HepG2 (cell line): Measurements from ENCODE around the gene PSKH1. TPM values are rescaled to one million over a fixed set of nuclear protein-coding genes. Genes with fewer than 3 reads are reported as not detected.
A peak's percentile ranks its signal among the peaks of the same experiment; 100 is the strongest.

Source experiments
- ASH2L ChIP-seq: fragments of 300-600, 200-600 bp; sonication (generic); IDR thresholded peaks from 2 replicates; pipeline ENCODE4 v1.7.0; 2017; ENCODE audit warnings: low read depth, mild to moderate bottlenecking, moderate library complexity, mixed read lengths, low read length; ENCODE audit not compliant: insufficient read length
- CBX1 ChIP-seq: IDR thresholded peaks from one replicate; pipeline ENCODE4 v1.6.1; 2016; ENCODE audit warnings: antibody characterized with exemption, low read depth
- CCDC6 ChIP-seq: sonication (generic); formaldehyde crosslinking; IDR thresholded peaks from 2 replicates; pipeline ENCODE4 v1.8.1; 2022; ENCODE audit warnings: mild to moderate bottlenecking, missing genetic modification reagents, moderate library complexity
- DMAP1 ChIP-seq: IDR thresholded peaks from 2 replicates; pipeline ENCODE4 v1.6.1; 2016
- FOXC1 ChIP-seq: sonication (generic); formaldehyde crosslinking; IDR thresholded peaks from 2 replicates; pipeline ENCODE4 v1.8.0; 2022; ENCODE audit warnings: mild to moderate bottlenecking, missing genetic modification reagents, borderline replicate concordance
- GABPA ChIP-seq, 2 experiments: IDR thresholded peaks; 2 replicates each; pipeline ENCODE4 v1.6.1; 2011 to 2016; ENCODE audit warnings: low read depth in 2 of 2, low read length in 1 of 2, missing biosample characterization in 1 of 2, missing genetic modification characterization in 1 of 2
- MXI1 ChIP-seq: IDR thresholded peaks from 3 replicates; pipeline ENCODE4 v1.6.1; 2012; ENCODE audit warnings: low read depth, low read length, inconsistent platforms, borderline replicate concordance
- PITX1 ChIP-seq: sonication (generic); formaldehyde crosslinking; IDR thresholded peaks from 2 replicates; pipeline ENCODE4 v1.5.1; 2020; ENCODE audit warnings: mild to moderate bottlenecking, missing genetic modification reagents
- PPARG ChIP-seq: conservative IDR thresholded peaks from 2 replicates; pipeline ENCODE4 v1.6.1; 2016; ENCODE audit warnings: missing biosample characterization, missing genetic modification reagents
- SAFB2 ChIP-seq: sonication (generic); formaldehyde crosslinking; IDR thresholded peaks from 2 replicates; pipeline ENCODE4 v1.5.1; 2020; ENCODE audit warnings: missing genetic modification reagents, low read depth, mild to moderate bottlenecking, borderline replicate concordance
- SSRP1 ChIP-seq: IDR thresholded peaks from 2 replicates; pipeline ENCODE4 v1.6.1; 2016; ENCODE audit warnings: control low read depth
- ZNF235 ChIP-seq: sonication (generic); formaldehyde crosslinking; IDR thresholded peaks from 2 replicates; pipeline ENCODE4 v1.8.1; 2023; ENCODE audit warnings: mild to moderate bottlenecking, missing genetic modification reagents, borderline replicate concordance
- ZNF276 ChIP-seq: sonication (generic); formaldehyde crosslinking; IDR thresholded peaks from 2 replicates; pipeline ENCODE4 v1.4.0; 2020; ENCODE audit warnings: mild to moderate bottlenecking, low read depth, missing genetic modification reagents
- ZNF296 ChIP-seq: sonication (generic); formaldehyde crosslinking; conservative IDR thresholded peaks from 2 replicates; pipeline ENCODE4 v1.5.0; 2020; ENCODE audit warnings: mild to moderate bottlenecking, missing genetic modification reagents
- ZNF30 ChIP-seq: sonication (generic); formaldehyde crosslinking; IDR thresholded peaks from 2 replicates; pipeline ENCODE4 v1.5.0; 2020; ENCODE audit warnings: mild to moderate bottlenecking, missing genetic modification reagents
- ZNF33B ChIP-seq: sonication (generic); formaldehyde crosslinking; IDR thresholded peaks from 2 replicates; pipeline ENCODE4 v1.5.1; 2020; ENCODE audit warnings: mild to moderate bottlenecking, missing genetic modification reagents
- ZNF451 ChIP-seq: sonication (generic); formaldehyde crosslinking; IDR thresholded peaks from 2 replicates; pipeline ENCODE4 v1.5.0; 2020; ENCODE audit warnings: mild to moderate bottlenecking, missing genetic modification reagents
- ZNF552 ChIP-seq: sonication (generic); formaldehyde crosslinking; IDR thresholded peaks from 2 replicates; pipeline ENCODE4 v1.9.0; 2022; ENCODE audit warnings: missing genetic modification reagents, mild to moderate bottlenecking, borderline replicate concordance
- ZNF576 ChIP-seq: sonication (generic); formaldehyde crosslinking; IDR thresholded peaks from 2 replicates; pipeline ENCODE4 v1.4.0; 2020; ENCODE audit warnings: mild to moderate bottlenecking, missing genetic modification reagents
- ZNF724P ChIP-seq: sonication (generic); formaldehyde crosslinking; IDR thresholded peaks from 2 replicates; pipeline ENCODE4 v1.8.0; 2022; ENCODE audit warnings: missing genetic modification reagents, borderline replicate concordance
- polyA plus RNA-seq, 8 experiments: library from polyadenylated mRNA; depleted of rRNA in 3 of 8; stranded (reverse) in 7 of 8; unstranded in 1 of 8; fragments of >200 nt; fragmentation: Illumina TruSeq in 4 of 8; extraction: Trizol in 4 of 8; gene quantifications; 2 replicates each; pipeline versions ENCODE4 v1.2.1 to v1.2.3, GENCODE V29; 2011 to 2016; ENCODE audit warnings: low read depth in 4 of 8, missing spikeins in 1 of 8, mixed read lengths in 1 of 8; ENCODE audit not compliant: insufficient read depth in 1 of 8
- total RNA-seq, 5 experiments: library from RNA; depleted of rRNA; stranded (reverse); fragments of >200 nt; fragmentation: Illumina TruSeq; extraction: Trizol; gene quantifications; 2 replicates each; pipeline ENCODE4 v1.2.3, GENCODE V29; 2016; ENCODE audit warnings: low read depth in 1 of 5
- TF ChIP-seq, protein P1 (sequence below): conservative IDR thresholded peaks from 2 replicates; pipeline ENCODE4 v1.6.1; 2018; ENCODE audit warnings: missing genetic modification reagents
- TF ChIP-seq, protein P2 (sequence below): sonication (generic); formaldehyde crosslinking; IDR thresholded peaks from 2 replicates; pipeline ENCODE4 v1.5.0; 2020; ENCODE audit warnings: missing genetic modification reagents, mild to moderate bottlenecking, borderline replicate concordance

Gene PSKH1
- total and polyA plus RNA-seq, 2 of the 13 experiments (the other 11 are each of a cell fraction or from before 2014, with no cell fraction given), result 8.4 to 19.1 TPM

GRCh38 chr16:67943619-67944504 lies 50.8 kb downstream of the PSKH1 start, which contains the start of gene LCAT (continued):
- TF ChIP-seq, protein P1, sequence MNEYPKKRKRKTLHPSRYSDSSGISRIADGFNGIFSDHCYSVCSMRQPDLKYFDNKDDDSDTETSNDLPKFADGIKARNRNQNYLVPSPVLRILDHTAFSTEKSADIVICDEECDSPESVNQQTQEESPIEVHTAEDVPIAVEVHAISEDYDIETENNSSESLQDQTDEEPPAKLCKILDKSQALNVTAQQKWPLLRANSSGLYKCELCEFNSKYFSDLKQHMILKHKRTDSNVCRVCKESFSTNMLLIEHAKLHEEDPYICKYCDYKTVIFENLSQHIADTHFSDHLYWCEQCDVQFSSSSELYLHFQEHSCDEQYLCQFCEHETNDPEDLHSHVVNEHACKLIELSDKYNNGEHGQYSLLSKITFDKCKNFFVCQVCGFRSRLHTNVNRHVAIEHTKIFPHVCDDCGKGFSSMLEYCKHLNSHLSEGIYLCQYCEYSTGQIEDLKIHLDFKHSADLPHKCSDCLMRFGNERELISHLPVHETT (CRISPR knock-in tag), result peak; percentile 54; the same call in 1 of the 2 replicates
- TF ChIP-seq ZNF33B (CRISPR knock-in tag), result peak; percentile 88; the same call in 1 of the 2 replicates
- TF ChIP-seq CCDC6 (CRISPR knock-in tag), result no peak
- TF ChIP-seq, protein P2, sequence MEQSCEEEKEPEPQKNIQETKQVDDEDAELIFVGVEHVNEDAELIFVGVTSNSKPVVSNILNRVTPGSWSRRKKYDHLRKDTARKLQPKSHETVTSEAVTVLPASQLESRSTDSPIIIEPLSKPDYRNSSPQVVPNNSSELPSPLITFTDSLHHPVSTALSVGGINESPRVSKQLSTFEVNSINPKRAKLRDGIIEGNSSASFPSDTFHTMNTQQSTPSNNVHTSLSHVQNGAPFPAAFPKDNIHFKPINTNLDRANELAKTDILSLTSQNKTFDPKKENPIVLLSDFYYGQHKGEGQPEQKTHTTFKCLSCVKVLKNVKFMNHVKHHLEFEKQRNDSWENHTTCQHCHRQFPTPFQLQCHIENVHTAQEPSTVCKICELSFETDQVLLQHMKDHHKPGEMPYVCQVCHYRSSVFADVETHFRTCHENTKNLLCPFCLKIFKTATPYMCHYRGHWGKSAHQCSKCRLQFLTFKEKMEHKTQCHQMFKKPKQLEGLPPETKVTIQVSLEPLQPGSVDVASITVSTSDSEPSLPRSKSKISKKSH (CRISPR knock-in tag), result no peak
- TF ChIP-seq SAFB2, result peak; percentile 33; the same call in 1 of the 2 replicates
- TF ChIP-seq ZNF552, result no peak; the same call in 1 of the 2 replicates
- TF ChIP-seq SSRP1 (CRISPR knock-in tag), result peak; percentile 84
- TF ChIP-seq FOXC1 (CRISPR knock-in tag), result no peak; the same call in 1 of the 2 replicates
- TF ChIP-seq PITX1 (CRISPR knock-in tag), result 0 out of 2 replicates have a peak, but pooled peaks have one; percentile 36
- TF ChIP-seq GABPA (IDR thresholded peaks at IDR 0.05; ENCODE audit: low read depth, low read length), result no peak
- peak; percentile 60 for TF ChIP-seq GABPA (CRISPR knock-in tag; IDR thresholded peaks at IDR 0.05; ENCODE audit: low read depth)
- 0 out of 2 replicates have a peak, but pooled peaks have one; percentile 12 for TF ChIP-seq ZNF576
- TF ChIP-seq MXI1, result peak; percentile 58; the same call in 1 of the 3 replicates
- peak; percentile 76; the same call in 1 of the 2 replicates for TF ChIP-seq ZNF451 (CRISPR knock-in tag)
- TF ChIP-seq ASH2L, result peak; percentile 72
- peak; percentile 93; the same call in 1 of the 2 replicates for TF ChIP-seq ZNF724P (CRISPR knock-in tag)
- peak; percentile 92; the same call in 1 of the 2 replicates for TF ChIP-seq ZNF235 (CRISPR knock-in tag)
- no peak for TF ChIP-seq ZNF276 (CRISPR knock-in tag)
- TF ChIP-seq DMAP1 (CRISPR knock-in tag), result no peak; the same call in 1 of the 2 replicates
- TF ChIP-seq CBX1, result peak; percentile 76
- peak; percentile 22; the same call in 1 of the 2 replicates for TF ChIP-seq PPARG
- no peak; the same call in 1 of the 2 replicates for TF ChIP-seq ZNF296 (CRISPR knock-in tag)
- TF ChIP-seq ZNF30 (CRISPR knock-in tag), result peak; percentile 43; the same call in 1 of the 2 replicates
